SK-N-MC (cell line): ENCODE results near the gene TSPEAR.

Experiments
- EZH2 ChIP-seq: fragments of 200-600 bp; sonication (generic); IDR thresholded peaks from one replicate; pipeline ENCODE4 v1.6.1; 2017; ENCODE audit warnings: antibody characterized with exemption
- FOXP2 ChIP-seq: optimal IDR thresholded peaks from 2 replicates; pipeline ENCODE3; 2011; ENCODE audit warnings: mild to moderate bottlenecking, moderate library complexity; ENCODE audit not compliant: insufficient read depth; ENCODE audit errors: extremely low read length, control extremely low read depth
- POLR2AphosphoS5 ChIP-seq: IDR thresholded peaks from 2 replicates; pipeline ENCODE4 v1.6.1; 2012; ENCODE audit warnings: mild to moderate bottlenecking, low read depth, low read length, borderline replicate concordance

DNA sequence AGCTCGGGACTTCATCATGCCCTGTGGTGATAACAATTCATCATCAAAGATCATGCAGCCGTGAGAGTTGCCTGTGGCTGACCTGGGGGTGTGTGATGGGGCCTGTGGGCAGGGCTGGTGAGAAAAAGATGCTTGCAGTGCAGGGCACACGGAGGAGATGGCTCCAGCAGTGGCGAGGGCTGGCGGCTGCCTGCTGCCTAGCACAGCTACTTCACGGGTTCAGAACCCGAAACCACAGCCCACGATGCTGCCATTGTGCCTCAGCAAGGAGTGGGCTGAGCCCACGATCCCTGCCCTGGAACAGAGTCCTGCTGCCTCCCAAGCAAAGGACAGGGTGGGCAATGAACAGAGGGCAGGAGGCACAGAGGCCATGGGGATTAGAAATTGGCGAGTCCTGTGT, 85.1 kb downstream of the TSPEAR start:
- TF ChIP-seq EZH2 (no peak), POLR2AphosphoS5 (no peak), FOXP2 (no peak)
